ENCODE results near the gene SLC25A19. TPM values are rescaled to one million over a fixed set of nuclear protein-coding genes. Genes with fewer than 3 reads are reported as not detected.

Gene SLC25A19
- total and polyA plus RNA-seq, 9 donors: 4.1 to 12.1 (median 7.4) TPM

Other genes starting within 250 kb of the SLC25A19 start
- gene ATP5PD, start 242.5 kb downstream of the SLC25A19 start, total RNA-seq: 100 to 1,000 TPM; 137 to 226 (median 153) TPM
- 100 to 1,000 TPM; 199 to 331 TPM for gene ATP5PD, start 242.5 kb downstream of the SLC25A19 start, polyA plus RNA-seq
- gene KCTD2, start 242.2 kb downstream of the SLC25A19 start, total RNA-seq: 10 to 100 TPM; 25.0 to 62.5 (median 50.2) TPM
- gene KCTD2, start 242.2 kb downstream of the SLC25A19 start, polyA plus RNA-seq: 10 to 100 TPM; 35.8 to 66.8 TPM
- 10 to 100 TPM in 5 of 7 donors, 1 to 10 TPM in 2; 6.0 to 20.6 (median 12.6) TPM for gene SLC16A5, start 201.5 kb downstream of the SLC25A19 start, total RNA-seq
- 1 to 10 TPM; 2.0 to 10.0 TPM for gene SLC16A5, start 201.5 kb downstream of the SLC25A19 start, polyA plus RNA-seq
- gene ARMC7, start 179.5 kb downstream of the SLC25A19 start, total RNA-seq: 1 to 10 TPM; 4.6 to 8.5 (median 5.1) TPM
- 10 to 100 TPM in 1 of 2 donors, 1 to 10 TPM in 1; 5.7 to 10.5 TPM for gene ARMC7, start 179.5 kb downstream of the SLC25A19 start, polyA plus RNA-seq
- 100 to 1,000 TPM in 2 of 7 donors, 10 to 100 TPM in 5; 51.3 to 118 (median 65.9) TPM for gene NT5C, start 157.7 kb downstream of the SLC25A19 start, total RNA-seq
- gene NT5C, start 157.7 kb downstream of the SLC25A19 start, polyA plus RNA-seq: 10 to 100 TPM; 10.0 to 72.9 TPM
- 10 to 100 TPM; 12.9 to 46.4 (median 20.2) TPM for gene JPT1, start 134.9 kb downstream of the SLC25A19 start, total RNA-seq
- gene JPT1, start 134.9 kb downstream of the SLC25A19 start, polyA plus RNA-seq: 10 to 100 TPM; 20.0 to 54.5 TPM
- gene SUMO2, start 106.5 kb downstream of the SLC25A19 start, total RNA-seq: 100 to 1,000 TPM in 5 of 7 donors, 10 to 100 TPM in 2; 75.7 to 504 (median 395) TPM
- gene SUMO2, start 106.5 kb downstream of the SLC25A19 start, polyA plus RNA-seq: 100 to 1,000 TPM; 120 to 497 TPM
- gene NUP85, start 83.8 kb downstream of the SLC25A19 start, total RNA-seq: 10 to 100 TPM; 23.4 to 82.2 (median 55.1) TPM
- 10 to 100 TPM; 38.1 to 41.1 TPM for gene NUP85, start 83.8 kb downstream of the SLC25A19 start, polyA plus RNA-seq
- 10 to 100 TPM; 23.1 to 48.9 (median 38.3) TPM for gene GGA3, start 27.8 kb downstream of the SLC25A19 start, total RNA-seq
- 10 to 100 TPM; 18.2 to 39.6 TPM for gene GGA3, start 27.8 kb downstream of the SLC25A19 start, polyA plus RNA-seq
- 10 to 100 TPM; 19.6 to 44.8 (median 34.3) TPM for gene MRPS7, start 27.6 kb downstream of the SLC25A19 start, total RNA-seq
- 10 to 100 TPM; 34.1 to 46.4 TPM for gene MRPS7, start 27.6 kb downstream of the SLC25A19 start, polyA plus RNA-seq
- gene MIF4GD, start 18.2 kb downstream of the SLC25A19 start, total RNA-seq: 10 to 100 TPM; 11.8 to 20.3 (median 13.9) TPM
- 10 to 100 TPM; 15.7 to 17.8 TPM for gene MIF4GD, start 18.2 kb downstream of the SLC25A19 start, polyA plus RNA-seq
- 10 to 100 TPM; 49.2 to 84.9 (median 62.6) TPM for gene GRB2, start 116.2 kb upstream of the SLC25A19 start, total RNA-seq
- 10 to 100 TPM; 41.5 to 88.2 TPM for gene GRB2, start 116.2 kb upstream of the SLC25A19 start, polyA plus RNA-seq
- gene TMEM94, start 167.2 kb upstream of the SLC25A19 start, total RNA-seq: 10 to 100 TPM; 37.7 to 87.1 (median 75.3) TPM
- gene TMEM94, start 167.2 kb upstream of the SLC25A19 start, polyA plus RNA-seq: 10 to 100 TPM; 29.2 to 52.6 TPM
- 10 to 100 TPM in 6 of 7 donors, 1 to 10 TPM in 1; 9.1 to 58.7 (median 41.3) TPM for gene CASKIN2, start 226.1 kb upstream of the SLC25A19 start, total RNA-seq
- 10 to 100 TPM; 11.0 to 13.9 TPM for gene CASKIN2, start 226.1 kb upstream of the SLC25A19 start, polyA plus RNA-seq
- 10 to 100 TPM; 16.0 to 35.0 (median 21.3) TPM for gene TSEN54, start 227.1 kb upstream of the SLC25A19 start, total RNA-seq
- gene TSEN54, start 227.1 kb upstream of the SLC25A19 start, polyA plus RNA-seq: 10 to 100 TPM; 11.3 to 12.8 TPM
- gene LLGL2, start 236.3 kb upstream of the SLC25A19 start, total RNA-seq: 10 to 100 TPM in 6 of 7 donors, 1 to 10 TPM in 1; 9.9 to 45.4 (median 17.2) TPM
- 1 to 10 TPM in 1 of 2 donors, under 1 TPM in 1; 0.20 to 9.2 TPM for gene LLGL2, start 236.3 kb upstream of the SLC25A19 start, polyA plus RNA-seq